Measurements from ENCODE around the gene CPA5.

DNA sequence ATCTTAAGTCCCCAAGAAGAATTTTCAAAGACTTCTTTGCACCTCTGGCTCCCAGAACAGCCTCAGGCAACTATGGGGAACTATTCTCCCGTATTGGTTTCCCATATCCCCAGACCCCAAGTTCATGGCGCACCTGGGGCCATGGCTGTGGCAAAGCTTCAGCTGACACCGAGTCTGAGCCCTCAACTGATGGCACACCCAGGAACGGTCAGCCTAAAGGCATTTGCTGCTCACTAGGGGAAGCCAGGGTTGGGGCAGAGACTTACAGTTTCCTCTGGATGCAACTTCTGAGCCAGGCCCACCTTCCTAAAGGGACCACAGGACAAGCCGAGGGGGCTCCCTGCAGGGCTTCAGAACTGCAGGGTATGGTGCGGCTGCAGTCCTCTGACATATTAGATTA is 21.9 kb downstream of the CPA5 start:
- no peak for TF ChIP-seq CTCF (IDR thresholded peaks at IDR 0.05)
- no peak for TF ChIP-seq EZH2phosphoT487 (IDR thresholded peaks at IDR 0.05)
- TF ChIP-seq EZH2 (IDR thresholded peaks at IDR 0.05), result no peak
